Nephron progenitor cell (in vitro differentiated cells): ENCODE data around the gene GSTP1.

ENCODE experiments used
- DNase-seq: peaks from one replicate; pipeline ENCODE4 v3.0.0; 2021
- H3K27ac Mint-ChIP-seq: 2 replicates; pipeline ENCODE4 v1.8.0; 2021; ENCODE audit warnings: mild to moderate bottlenecking, moderate library complexity, mixed read lengths
- H3K27me3 Mint-ChIP-seq: 2 replicates; pipeline ENCODE4 v1.8.0; 2021; ENCODE audit warnings: mild to moderate bottlenecking, low read depth, mixed read lengths; ENCODE audit not compliant: poor library complexity
- H3K36me3 Mint-ChIP-seq: 2 replicates; pipeline ENCODE4 v1.8.0; 2021; ENCODE audit warnings: low read depth, mixed read lengths
- H3K4me1 Mint-ChIP-seq: 2 replicates; pipeline ENCODE4 v1.8.0; 2021; ENCODE audit warnings: mixed read lengths
- H3K4me3 Mint-ChIP-seq: 2 replicates; pipeline ENCODE4 v1.8.0; 2021; ENCODE audit warnings: mild to moderate bottlenecking, moderate library complexity, mixed read lengths
- H3K9me3 Mint-ChIP-seq: 2 replicates; pipeline ENCODE4 v1.8.0; 2021; ENCODE audit warnings: mild to moderate bottlenecking, moderate library complexity, mixed read lengths
- TF ChIP-seq, protein P1 (sequence below): fragments of 200-600 bp; sonication (generic); IDR thresholded peaks from 2 replicates; pipeline ENCODE4 v1.5.0; 2021; ENCODE audit warnings: antibody characterized with exemption

GSTP1 gene

DNA sequence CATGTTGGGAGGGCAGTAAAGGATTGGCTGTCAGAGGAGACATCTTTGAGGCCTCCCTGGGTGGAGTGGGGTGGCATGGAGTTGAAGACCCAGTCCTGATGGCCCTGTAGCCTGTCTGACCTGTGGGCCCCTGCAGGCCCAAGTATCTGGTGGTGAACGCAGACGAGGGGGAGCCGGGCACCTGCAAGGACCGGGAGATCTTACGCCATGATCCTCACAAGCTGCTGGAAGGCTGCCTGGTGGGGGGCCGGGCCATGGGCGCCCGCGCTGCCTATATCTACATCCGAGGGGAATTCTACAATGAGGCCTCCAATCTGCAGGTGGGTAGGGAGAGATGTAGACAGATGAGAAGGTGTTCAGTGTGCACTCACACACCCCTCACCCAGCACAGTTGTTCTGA is 25.7 kb downstream of the GSTP1 start:
- Mint-ChIP-seq H3K27me3 (peaks cover 16% of the 10 kb centered on the region), H3K9me3 (no peaks in the 10 kb centered on the region), H3K27ac (no peak overlapping the region), H3K4me1 (peaks cover 18% of the 10 kb centered on the region), H3K36me3 (peaks cover 9% of the 10 kb centered on the region), H3K4me3 (no peak overlapping the region)
- TF ChIP-seq, protein P1, sequence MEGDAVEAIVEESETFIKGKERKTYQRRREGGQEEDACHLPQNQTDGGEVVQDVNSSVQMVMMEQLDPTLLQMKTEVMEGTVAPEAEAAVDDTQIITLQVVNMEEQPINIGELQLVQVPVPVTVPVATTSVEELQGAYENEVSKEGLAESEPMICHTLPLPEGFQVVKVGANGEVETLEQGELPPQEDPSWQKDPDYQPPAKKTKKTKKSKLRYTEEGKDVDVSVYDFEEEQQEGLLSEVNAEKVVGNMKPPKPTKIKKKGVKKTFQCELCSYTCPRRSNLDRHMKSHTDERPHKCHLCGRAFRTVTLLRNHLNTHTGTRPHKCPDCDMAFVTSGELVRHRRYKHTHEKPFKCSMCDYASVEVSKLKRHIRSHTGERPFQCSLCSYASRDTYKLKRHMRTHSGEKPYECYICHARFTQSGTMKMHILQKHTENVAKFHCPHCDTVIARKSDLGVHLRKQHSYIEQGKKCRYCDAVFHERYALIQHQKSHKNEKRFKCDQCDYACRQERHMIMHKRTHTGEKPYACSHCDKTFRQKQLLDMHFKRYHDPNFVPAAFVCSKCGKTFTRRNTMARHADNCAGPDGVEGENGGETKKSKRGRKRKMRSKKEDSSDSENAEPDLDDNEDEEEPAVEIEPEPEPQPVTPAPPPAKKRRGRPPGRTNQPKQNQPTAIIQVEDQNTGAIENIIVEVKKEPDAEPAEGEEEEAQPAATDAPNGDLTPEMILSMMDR = no peak
- DNase-seq = no peak

DNA sequence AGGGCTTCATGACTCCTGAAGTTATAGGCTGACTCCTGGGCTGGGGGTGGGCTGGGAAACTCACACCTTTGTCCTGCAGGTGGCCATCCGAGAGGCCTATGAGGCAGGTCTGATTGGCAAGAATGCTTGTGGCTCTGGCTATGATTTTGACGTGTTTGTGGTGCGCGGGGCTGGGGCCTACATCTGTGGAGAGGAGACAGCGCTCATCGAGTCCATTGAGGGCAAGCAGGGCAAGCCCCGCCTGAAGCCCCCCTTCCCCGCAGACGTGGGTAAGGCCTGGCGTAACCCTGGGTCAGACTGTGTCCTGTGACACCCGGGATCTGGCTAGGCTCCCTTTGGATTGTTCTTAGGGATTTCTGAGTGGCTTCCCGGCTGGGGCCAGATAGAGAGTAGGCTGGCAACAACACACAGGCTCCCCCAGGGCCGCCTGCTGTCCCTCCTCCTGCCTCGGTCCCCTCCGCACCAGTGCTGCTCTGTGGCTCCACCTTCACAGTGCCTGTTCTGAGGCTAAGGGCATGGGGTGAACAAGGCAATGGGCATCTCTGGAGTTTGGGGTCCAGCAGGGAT is 26.8 kb downstream of the GSTP1 start:
- TF ChIP-seq, protein P1 = no peak
- H3K36me3 Mint-ChIP-seq = peaks cover 9% of the 10 kb centered on the region
- H3K4me3 Mint-ChIP-seq = no peak overlapping the region
- H3K27me3 Mint-ChIP-seq = peaks cover 5% of the 10 kb centered on the region
- H3K4me1 Mint-ChIP-seq = peaks cover 22% of the 10 kb centered on the region
- no peak for DNase-seq
- no peaks in the 10 kb centered on the region for H3K9me3 Mint-ChIP-seq
- H3K27ac Mint-ChIP-seq = no peak overlapping the region

DNA sequence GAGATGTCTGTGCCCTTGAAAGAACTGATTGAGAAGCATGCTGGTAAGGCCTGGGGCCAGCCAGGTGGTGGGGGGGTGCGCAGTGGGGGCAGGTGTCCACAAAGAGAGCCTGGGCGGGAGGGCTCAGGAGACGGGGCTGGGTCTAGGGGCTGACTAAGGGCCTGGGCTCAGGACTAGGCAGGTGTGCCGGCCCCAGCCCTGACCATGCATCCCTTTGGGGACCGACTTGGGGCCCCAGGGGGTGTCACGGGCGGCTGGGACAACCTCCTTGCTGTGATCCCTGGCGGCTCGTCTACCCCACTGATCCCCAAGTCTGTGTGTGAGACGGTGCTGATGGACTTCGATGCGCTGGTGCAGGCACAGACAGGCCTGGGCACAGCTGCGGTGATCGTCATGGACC is 27.6 kb downstream of the GSTP1 start:
- peaks cover 16% of the 10 kb centered on the region for H3K4me1 Mint-ChIP-seq
- no peak for DNase-seq
- H3K9me3 Mint-ChIP-seq = no peaks in the 10 kb centered on the region
- TF ChIP-seq, protein P1 = no peak
- H3K4me3 Mint-ChIP-seq = no peak overlapping the region
- peaks cover 9% of the 10 kb centered on the region for H3K36me3 Mint-ChIP-seq
- no peak overlapping the region for H3K27ac Mint-ChIP-seq
- H3K27me3 Mint-ChIP-seq = no peaks in the 10 kb centered on the region

DNA sequence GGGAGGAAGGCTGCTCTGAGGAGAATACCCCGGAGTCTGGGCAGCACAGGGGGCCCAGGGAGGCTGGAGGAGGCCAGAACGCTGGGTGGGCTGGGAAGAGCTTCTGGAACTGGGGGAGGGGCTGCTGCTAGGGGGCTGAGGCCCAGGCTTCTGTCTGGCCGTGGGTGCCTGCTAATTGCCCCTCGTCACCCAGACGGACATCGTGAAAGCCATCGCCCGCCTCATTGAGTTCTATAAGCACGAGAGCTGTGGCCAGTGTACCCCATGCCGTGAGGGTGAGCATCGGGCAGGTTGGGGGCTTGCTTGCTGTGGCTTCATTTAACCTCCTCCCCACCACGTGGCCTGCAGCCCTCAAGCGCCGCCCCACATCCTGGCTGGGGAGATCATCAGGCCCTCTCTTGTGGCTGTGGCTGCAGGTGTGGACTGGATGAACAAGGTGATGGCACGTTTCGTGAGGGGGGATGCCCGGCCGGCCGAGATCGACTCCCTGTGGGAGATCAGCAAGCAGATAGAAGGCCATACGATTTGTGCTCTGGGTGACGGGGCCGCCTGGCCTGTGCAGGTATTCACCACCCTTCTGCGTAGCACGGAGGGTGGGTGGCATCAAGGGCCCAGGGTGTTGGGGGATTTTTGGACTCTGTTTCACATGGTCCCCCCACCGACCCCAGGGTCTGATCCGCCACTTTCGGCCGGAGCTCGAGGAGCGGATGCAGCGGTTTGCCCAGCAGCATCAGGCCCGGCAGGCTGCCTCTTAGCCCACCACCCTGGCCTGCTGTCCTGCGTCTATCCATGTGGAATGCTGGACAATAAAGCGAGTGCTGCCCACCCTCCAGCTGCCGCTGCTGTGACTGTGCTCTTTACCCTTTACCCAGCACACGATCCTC is 28.3 kb downstream of the GSTP1 start:
- Mint-ChIP-seq H3K4me1 (peaks cover 19% of the 10 kb centered on the region), H3K27me3 (peaks cover 3% of the 10 kb centered on the region), H3K36me3 (peaks cover 9% of the 10 kb centered on the region), H3K27ac (no peak overlapping the region), H3K9me3 (no peaks in the 10 kb centered on the region), H3K4me3 (no peak overlapping the region)
- TF ChIP-seq, protein P1 = no peak
- DNase-seq = no peak

DNA sequence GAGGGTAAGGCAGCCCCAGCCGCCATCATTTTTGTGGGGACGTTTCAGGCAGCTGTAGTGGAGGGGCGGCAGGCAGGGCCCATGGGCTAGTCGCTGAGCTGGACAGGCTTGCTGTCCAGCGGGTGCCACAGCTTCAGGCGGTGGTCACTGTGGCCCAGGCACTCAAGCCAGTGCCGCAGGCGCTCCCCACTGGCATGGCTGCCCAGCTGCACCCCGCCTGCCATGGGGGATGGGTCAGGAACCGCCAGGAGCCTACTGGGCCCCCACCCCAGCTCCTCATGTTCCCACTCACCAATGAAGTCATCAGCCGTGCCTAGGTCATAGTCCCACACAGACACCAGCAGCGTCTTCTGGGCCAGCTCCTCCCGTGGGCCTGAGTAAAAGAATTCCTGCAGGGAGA is 29.1 kb downstream of the GSTP1 start:
- peaks cover 9% of the 10 kb centered on the region for H3K27me3 Mint-ChIP-seq
- H3K9me3 Mint-ChIP-seq = peaks cover under 1% of the 10 kb centered on the region
- no peak for DNase-seq
- H3K27ac Mint-ChIP-seq = no peak overlapping the region
- no peak overlapping the region for H3K4me3 Mint-ChIP-seq
- peaks cover 12% of the 10 kb centered on the region for H3K36me3 Mint-ChIP-seq
- TF ChIP-seq, protein P1 = no peak
- H3K4me1 Mint-ChIP-seq = peaks cover 23% of the 10 kb centered on the region
